H4 (cell line): ENCODE results near the gene UBE2R2. TPM values are rescaled to one million over a fixed set of nuclear protein-coding genes. Genes with fewer than 3 reads are reported as not detected.
A peak's percentile ranks its signal among the peaks of the same experiment; 100 is the strongest.
"Not testable (repeated sequence)": the region's sequence is repeated elsewhere in the genome, so short reads cannot be mapped to it uniquely, and the experiment has no call there.

Experiments
- DNase-seq: peaks from one replicate; pipeline ENCODE4 v3.0.0-alpha.2; 2015; ENCODE audit warnings: low spot score
- total RNA-seq: library from RNA; depleted of rRNA; stranded (reverse); fragments of >200 nt; shearing (Covaris generic); gene quantifications from 2 replicates; pipeline ENCODE4 v1.2.3, GENCODE V29; 2014

UBE2R2 gene
- total RNA-seq, 1 experiment from 2014 or later = 27.6 TPM

GRCh38 chr9:33799928-33800704 is 16.8 kb upstream of the UBE2R2 start:
- DNase-seq = no peak

DNA sequence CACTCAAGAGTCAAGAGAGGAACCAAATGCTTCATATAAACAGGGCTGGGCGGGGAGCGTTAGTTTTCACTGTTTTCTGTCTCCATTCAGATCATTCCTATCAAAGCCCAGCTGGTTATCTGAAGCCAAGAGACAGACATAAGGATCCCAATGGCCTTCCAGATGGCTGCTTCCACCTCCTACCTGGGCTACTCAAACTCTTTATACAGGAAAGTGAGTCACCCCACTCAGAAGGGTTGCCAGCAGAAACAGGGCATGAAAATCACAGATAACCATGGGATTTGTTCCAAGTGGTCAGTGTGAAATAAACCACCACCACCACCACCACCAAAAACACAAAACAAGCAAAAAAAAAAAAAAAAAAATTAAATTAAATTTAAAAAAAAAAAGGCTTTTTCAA is 16.1 kb upstream of the UBE2R2 start:
- no peak for DNase-seq

DNA sequence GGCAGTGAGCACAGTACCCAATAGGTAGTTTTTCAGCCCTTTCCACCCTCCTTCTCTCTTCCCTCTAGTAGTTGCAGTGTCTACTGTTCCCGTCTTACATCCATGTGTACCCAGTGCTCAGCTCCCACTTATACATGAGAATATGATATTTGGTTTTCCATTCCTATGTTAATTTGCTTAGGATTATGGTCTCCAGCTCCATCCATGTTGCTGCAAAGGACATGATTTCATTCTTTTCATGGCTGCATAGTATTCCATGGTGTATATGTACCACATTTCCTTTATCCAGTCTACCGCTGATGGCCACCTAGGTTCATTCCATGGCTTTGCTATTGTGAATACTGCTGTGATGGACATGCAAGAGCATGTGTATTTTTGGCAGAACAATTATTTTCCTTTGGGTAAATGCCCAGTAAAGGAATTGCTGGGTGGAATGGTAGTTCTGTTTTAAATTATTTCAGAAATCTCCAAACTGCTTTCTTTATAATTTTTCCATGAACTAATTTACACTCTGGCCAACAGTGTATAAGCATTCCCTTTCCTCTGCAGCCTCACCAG is 14.9 kb upstream of the UBE2R2 start:
- not testable (repeated sequence) for DNase-seq

GRCh38 chr9:33804196-33804595 is 12.8 kb upstream of the UBE2R2 start:
- not testable (repeated sequence) for DNase-seq

- DNase-seq = peak; percentile 62
These were observed 9.8 kb upstream of the UBE2R2 start for GRCh38 chr9:33807156-33807555.

- DNase-seq = not testable (repeated sequence)
These were observed 8.0 kb upstream of the UBE2R2 start for GRCh38 chr9:33808979-33809322.

GRCh38 chr9:33809506-33809905 is 7.5 kb upstream of the UBE2R2 start:
- no peak for DNase-seq

GRCh38 chr9:33813712-33814641 is 3.0 kb upstream of the UBE2R2 start:
- DNase-seq = peak; percentile 82

DNA sequence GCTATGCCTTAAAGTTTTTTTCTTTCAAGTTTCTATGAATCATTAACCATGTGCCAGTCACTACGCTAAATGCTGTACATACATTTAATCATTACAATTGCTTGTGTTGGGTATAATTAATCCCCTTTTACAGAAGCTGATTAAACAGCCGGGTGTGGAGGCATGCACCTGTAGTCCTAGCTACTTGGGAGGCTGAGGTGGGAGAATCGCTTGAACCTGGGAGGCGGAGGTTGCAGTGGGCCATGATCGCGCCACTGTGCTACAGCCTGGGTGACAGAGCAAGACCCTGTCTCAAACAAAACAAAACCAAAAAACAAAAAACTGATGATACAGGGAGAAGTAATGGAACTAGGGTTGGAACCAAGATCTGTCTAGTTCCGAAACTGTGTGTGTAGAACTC is 1.2 kb upstream of the UBE2R2 start:
- no peak for DNase-seq

DNA sequence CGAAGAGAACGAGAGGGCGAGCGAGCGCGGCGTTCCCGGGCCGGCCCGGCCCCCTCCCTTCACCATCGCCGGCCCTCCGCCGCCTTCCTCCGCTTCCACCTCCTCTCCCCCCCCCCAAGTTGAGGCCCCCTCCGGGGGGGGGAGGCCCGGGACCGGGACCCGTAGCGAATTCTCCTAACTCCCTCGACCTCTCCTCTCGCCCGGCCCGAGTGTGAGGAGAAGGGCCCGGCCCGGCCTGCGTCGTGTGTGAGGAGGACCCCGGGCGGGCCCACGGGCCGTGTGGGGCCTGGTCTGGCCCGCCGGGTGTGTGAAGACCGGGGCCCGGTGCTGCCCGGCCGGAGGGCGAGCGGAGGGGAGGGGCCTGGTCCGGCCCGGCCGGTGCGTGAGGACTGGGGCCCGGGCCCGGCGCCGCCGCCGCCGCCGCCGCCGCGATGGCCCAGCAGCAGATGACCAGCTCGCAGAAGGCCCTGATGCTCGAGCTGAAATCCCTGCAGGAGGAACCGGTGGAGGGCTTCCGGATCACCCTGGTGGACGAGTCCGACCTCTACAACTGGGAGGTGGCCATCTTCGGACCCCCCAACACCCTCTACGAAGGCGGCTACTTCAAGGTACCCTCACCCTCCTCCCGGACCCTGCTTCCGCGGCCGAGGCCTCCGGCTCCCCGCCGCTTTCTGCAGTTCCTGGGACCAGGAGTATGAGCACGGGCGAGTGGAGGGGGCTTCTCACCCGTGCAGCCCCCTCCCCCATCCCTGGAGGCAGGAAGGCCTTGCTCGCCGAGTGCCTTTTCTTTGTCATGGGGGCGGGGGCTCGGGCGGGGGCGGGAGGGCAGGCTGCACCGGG is 587 bp downstream of the UBE2R2 start:
- DNase-seq = peak; percentile 64

DNA sequence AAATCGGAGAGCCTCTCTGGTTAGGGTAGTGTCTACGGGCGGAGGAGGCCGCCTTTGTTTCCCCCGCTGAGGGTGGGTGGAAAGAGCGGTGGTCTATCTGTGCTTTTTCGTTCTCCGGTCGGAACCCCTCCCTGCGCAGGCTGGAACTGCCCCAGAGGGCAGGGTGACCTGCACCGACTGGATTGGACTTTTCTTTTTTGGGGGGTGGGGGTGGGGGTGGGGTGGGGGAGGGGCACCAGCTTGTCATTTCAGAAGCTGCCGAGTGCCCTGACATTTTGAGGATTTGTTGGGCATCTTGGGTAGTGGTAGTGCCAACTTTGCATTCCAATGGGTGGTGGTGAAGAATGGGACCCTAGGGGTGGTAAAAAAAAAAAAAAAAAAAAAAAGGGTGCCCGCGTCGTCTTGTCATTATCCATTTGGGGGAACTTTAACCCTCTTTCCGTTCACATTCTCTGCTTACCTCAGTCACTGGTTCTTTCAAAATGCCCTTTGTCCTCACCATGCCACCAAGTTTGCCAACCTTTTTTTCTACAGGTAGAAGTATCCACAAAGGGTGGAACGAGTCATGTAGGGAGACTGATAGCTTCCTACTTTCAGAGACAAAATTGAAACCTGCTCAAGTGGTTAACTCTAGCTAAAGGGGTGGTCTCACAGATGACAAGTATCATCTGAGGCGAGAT is 1.3 kb downstream of the UBE2R2 start:
- DNase-seq = no peak

GRCh38 chr9:33818847-33819500 is 2.0 kb downstream of the UBE2R2 start:
- DNase-seq = no peak

- DNase-seq = no peak
These were observed 3.3 kb downstream of the UBE2R2 start for GRCh38 chr9:33820231-33820745.

- no peak for DNase-seq
These were observed 6.8 kb downstream of the UBE2R2 start for GRCh38 chr9:33823801-33824200.

- not testable (repeated sequence) for DNase-seq
These were observed 10.3 kb downstream of the UBE2R2 start for GRCh38 chr9:33827285-33827684.

GRCh38 chr9:33829641-33830230 is 12.8 kb downstream of the UBE2R2 start:
- not testable (repeated sequence) for DNase-seq

- no peak for DNase-seq
These were observed 18.8 kb downstream of the UBE2R2 start for GRCh38 chr9:33835625-33836260.

DNA sequence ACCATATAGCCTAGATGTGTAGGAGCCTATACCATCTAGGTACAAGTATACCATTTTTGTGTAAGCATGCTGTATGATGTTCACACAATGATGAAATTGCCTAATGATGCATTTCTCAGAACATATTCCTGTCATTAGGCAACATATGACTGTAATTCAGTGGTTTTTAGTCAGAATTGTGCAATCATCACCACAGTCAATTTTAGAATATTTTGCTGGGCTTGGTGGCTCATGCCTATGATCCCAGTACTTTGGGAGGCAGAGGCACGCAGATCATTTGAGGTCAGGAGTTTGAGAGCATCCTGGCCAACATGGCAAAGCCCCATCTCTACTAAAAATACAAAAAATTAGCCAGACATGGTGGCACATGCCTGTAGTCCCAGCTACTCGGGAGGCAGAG is 19.3 kb downstream of the UBE2R2 start:
- DNase-seq = peak; percentile 42

DNA sequence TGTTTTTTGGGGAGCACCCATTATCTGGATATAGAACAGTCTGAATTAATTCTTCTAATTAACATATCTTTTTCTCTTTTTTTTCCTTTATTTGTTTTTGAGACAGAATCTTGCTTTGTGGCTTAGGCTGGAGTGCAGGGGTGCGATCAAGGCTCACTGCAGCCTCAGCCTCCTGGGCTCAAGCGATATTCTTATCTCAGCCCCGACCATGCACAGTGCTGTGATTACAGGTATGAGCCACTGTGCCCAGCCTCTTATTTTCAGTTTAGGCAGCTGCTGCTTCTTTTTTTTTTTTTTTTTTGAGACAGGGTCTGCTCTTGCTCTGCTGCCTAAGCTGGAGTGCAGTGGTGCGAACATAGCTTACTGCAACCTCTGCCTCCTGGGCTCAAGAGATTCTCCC is 20.2 kb downstream of the UBE2R2 start:
- DNase-seq = no peak
